GM12891 (cell line): Measurements from ENCODE around the gene PELI2.

Experiments
- POLR2A ChIP-seq: IDR thresholded peaks from 2 replicates; pipeline ENCODE4 v1.6.1; 2011; ENCODE audit warnings: low read depth, low read length, control low read depth
- POLR2AphosphoS5 ChIP-seq: IDR thresholded peaks from 2 replicates; pipeline ENCODE4 v1.6.1; 2011; ENCODE audit warnings: low read depth, low read length, control low read depth
- SPI1 ChIP-seq: IDR thresholded peaks from 2 replicates; pipeline ENCODE4 v1.6.1; 2011; ENCODE audit warnings: low read depth, low read length, control low read depth
- TAF1 ChIP-seq: IDR thresholded peaks from 2 replicates; pipeline ENCODE4 v1.6.1; 2011; ENCODE audit warnings: low read depth, low read length, control low read depth

- TF ChIP-seq POLR2AphosphoS5 (no peak), POLR2A (no peak), TAF1 (no peak), SPI1 (no peak)
Measured at GRCh38 chr14:56328021-56328420, 209.8 kb downstream of the PELI2 start.
